Endodermal cell (in vitro differentiated cells): ENCODE data around the gene UBE2D2. TPM values are rescaled to one million over a fixed set of nuclear protein-coding genes. Genes with fewer than 3 reads are reported as not detected.

Experiments
- DNase-seq: peaks from one replicate; pipeline ENCODE4 v3.0.0-alpha.2; 2017
- H3K27ac ChIP-seq: 2 replicates; pipeline ENCODE4 v1.5.1; 2013; ENCODE audit warnings: mild to moderate bottlenecking, low read depth, low read length, moderate library complexity
- H3K27me3 ChIP-seq: 2 replicates; pipeline ENCODE4 v1.6.1; 2013; ENCODE audit warnings: mild to moderate bottlenecking, low read length, moderate library complexity; ENCODE audit not compliant: insufficient read depth, control insufficient read depth, poor library complexity, severe bottlenecking
- H3K36me3 ChIP-seq: 2 replicates; pipeline ENCODE4 v1.7.0; 2013; ENCODE audit warnings: mild to moderate bottlenecking, low read length, moderate library complexity; ENCODE audit not compliant: control insufficient read depth, insufficient read depth
- H3K4me1 ChIP-seq: one replicate; pipeline ENCODE4 v1.7.0; 2013; ENCODE audit warnings: low read length; ENCODE audit not compliant: control insufficient read depth, insufficient read depth
- H3K4me3 ChIP-seq: 2 replicates; pipeline ENCODE4 v1.5.1; 2013; ENCODE audit warnings: mild to moderate bottlenecking, low read length, moderate library complexity
- H3K9ac ChIP-seq: 2 replicates; pipeline ENCODE4 v1.6.1; 2013; ENCODE audit warnings: mild to moderate bottlenecking, low read length, moderate library complexity; ENCODE audit not compliant: poor library complexity, severe bottlenecking; ENCODE audit errors: extremely low read depth
- H3K9me3 ChIP-seq: 2 replicates; pipeline ENCODE4 v1.6.1; 2013; ENCODE audit warnings: mild to moderate bottlenecking, low read length, moderate library complexity; ENCODE audit not compliant: control insufficient read depth
- H3K27ac Mint-ChIP-seq: 2 replicates; pipeline ENCODE4 v1.8.0; 2020; ENCODE audit warnings: mixed read lengths
- H3K27me3 Mint-ChIP-seq: 2 replicates; pipeline ENCODE4 v1.8.0; 2021; ENCODE audit warnings: mild to moderate bottlenecking, mixed read lengths; ENCODE audit not compliant: insufficient read depth
- H3K36me3 Mint-ChIP-seq: 2 replicates; pipeline ENCODE4 v1.8.0; 2020; ENCODE audit warnings: low read depth, mixed read lengths
- H3K4me1 Mint-ChIP-seq: 2 replicates; pipeline ENCODE4 v1.8.0; 2020; ENCODE audit warnings: mixed read lengths
- H3K4me3 Mint-ChIP-seq: 2 replicates; pipeline ENCODE4 v1.8.0; 2020; ENCODE audit warnings: mild to moderate bottlenecking, moderate library complexity, mixed read lengths
- H3K9me3 Mint-ChIP-seq: 2 replicates; pipeline ENCODE4 v1.8.0; 2020; ENCODE audit warnings: mild to moderate bottlenecking, mixed read lengths
- WGBS, 2 experiments: methylation state at CpG; one replicate each; pipeline versions ENCODE4 v1.1.5 to v1.1.7; 2013; ENCODE audit warnings: missing lambda C conversion rate in 2 of 2, mixed read lengths in 1 of 2; ENCODE audit not compliant: insufficient coverage in 1 of 2, insufficient read length in 1 of 2; 5-methylcytosine and 5-hydroxymethylcytosine counted together
- total RNA-seq, 2 donors: library from RNA; stranded (reverse); fragmentation: NEBNext Ultra II Directional in 1 of 2; extraction: Animal tissue kit (Norgen Biotek cat#: 25700) in 1 of 2; gene quantifications; 2 replicates in 1 of 2; 3 replicates in 1 of 2; pipeline ENCODE4 v1.2.1, GENCODE V29; 2021
- TF ChIP-seq, protein P1 (sequence below): fragments of 200-600 bp; sonication (generic); conservative IDR thresholded peaks from 2 replicates; pipeline ENCODE4 v1.5.0; 2021; ENCODE audit warnings: antibody characterized with exemption, mild to moderate bottlenecking

The UBE2D2 gene
- total RNA-seq, 2 donors from 2014 or later, result 172 to 202 TPM

DNA sequence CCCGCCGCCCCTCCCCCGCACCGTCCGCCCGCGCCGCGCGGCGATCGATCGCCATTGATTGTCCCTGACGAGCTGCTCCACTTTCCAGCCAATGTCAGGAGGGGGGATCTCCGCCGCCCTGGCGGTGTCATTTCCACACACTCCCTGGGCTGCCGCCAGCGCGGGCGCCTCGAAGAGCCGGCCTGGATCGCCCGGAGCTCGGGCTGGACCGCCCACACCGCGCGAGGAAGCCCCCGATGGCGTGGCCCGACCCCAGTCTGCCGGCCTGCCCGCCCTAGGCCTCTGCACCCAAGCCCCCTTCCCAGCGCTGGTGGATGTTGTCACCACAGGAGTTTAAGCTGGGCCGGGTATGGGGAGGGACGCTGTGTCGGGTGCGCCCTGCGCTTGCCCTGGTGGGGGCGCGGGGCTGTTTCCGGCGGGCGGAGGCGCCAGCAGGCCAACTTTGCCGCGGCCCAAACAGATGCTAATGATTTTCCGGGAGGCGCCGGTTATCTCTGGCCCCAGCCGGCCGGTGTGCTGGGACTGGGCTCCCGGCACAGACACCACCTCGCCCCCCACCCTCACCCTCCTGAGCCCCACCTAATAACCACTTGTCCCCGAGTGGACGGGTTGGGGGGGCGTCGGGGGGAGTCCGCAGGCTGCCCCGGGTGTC is 76.4 kb downstream of the UBE2D2 start:
- no peaks in the 10 kb centered on the region for H3K36me3 ChIP-seq
- TF ChIP-seq, protein P1, sequence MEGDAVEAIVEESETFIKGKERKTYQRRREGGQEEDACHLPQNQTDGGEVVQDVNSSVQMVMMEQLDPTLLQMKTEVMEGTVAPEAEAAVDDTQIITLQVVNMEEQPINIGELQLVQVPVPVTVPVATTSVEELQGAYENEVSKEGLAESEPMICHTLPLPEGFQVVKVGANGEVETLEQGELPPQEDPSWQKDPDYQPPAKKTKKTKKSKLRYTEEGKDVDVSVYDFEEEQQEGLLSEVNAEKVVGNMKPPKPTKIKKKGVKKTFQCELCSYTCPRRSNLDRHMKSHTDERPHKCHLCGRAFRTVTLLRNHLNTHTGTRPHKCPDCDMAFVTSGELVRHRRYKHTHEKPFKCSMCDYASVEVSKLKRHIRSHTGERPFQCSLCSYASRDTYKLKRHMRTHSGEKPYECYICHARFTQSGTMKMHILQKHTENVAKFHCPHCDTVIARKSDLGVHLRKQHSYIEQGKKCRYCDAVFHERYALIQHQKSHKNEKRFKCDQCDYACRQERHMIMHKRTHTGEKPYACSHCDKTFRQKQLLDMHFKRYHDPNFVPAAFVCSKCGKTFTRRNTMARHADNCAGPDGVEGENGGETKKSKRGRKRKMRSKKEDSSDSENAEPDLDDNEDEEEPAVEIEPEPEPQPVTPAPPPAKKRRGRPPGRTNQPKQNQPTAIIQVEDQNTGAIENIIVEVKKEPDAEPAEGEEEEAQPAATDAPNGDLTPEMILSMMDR, result no peak
- H3K4me3 ChIP-seq, result no peak overlapping the region
- H3K4me1 Mint-ChIP-seq, result peaks cover 48% of the 10 kb centered on the region
- peaks cover 4% of the 10 kb centered on the region for H3K36me3 Mint-ChIP-seq
- WGBS, 2 experiments, result 8 to 13% methylated on average over 27 to 62 of the region's 62 CpGs
- peak overlapping the region; percentile 68 for H3K27ac Mint-ChIP-seq
- peak; percentile 93 for DNase-seq
- no peaks in the 10 kb centered on the region for H3K27me3 ChIP-seq
- H3K27me3 Mint-ChIP-seq, result no peaks in the 10 kb centered on the region
- H3K4me1 ChIP-seq, result peaks cover 21% of the 10 kb centered on the region
- H3K9me3 Mint-ChIP-seq, result no peaks in the 10 kb centered on the region
- no peaks in the 10 kb centered on the region for H3K9me3 ChIP-seq
- no peak overlapping the region for H3K9ac ChIP-seq
- peak overlapping the region; percentile 92 for H3K27ac ChIP-seq
- peak overlapping the region; percentile 48 for H3K4me3 Mint-ChIP-seq

DNA sequence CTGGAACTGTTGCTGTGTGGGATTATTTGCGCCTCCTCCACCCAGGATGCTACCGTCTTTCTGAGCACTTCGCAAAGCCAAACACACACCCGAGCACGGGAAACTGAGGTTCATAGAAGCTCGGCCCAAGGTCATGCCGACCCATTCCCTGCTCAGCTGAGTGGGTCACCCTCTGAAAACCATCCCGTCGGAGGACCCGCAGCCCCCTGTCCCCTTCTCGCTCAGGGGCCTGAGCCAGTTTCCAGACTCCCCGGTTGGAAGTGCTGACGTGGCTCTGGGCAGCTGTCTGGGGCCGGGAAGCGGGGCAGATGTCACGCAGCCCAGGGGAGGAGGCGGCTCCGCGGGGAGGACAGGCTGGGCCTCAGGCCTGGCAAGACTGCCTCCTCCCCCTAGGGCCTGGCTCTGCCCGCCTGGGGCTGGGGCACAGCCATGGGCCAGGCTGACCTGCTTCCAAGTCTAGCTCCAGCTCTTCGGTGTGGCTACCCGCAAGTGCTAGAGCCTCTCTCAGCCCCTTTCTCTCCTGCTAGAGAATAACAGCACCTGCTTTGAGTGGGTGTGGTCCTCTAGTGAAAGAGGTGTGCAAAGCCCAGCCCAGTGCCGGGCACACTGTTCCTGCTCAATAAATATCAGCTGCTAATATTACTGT is 77.1 kb downstream of the UBE2D2 start:
- H3K4me3 ChIP-seq, result no peak overlapping the region
- H3K4me1 ChIP-seq, result peaks cover 21% of the 10 kb centered on the region
- H3K4me1 Mint-ChIP-seq, result peaks cover 53% of the 10 kb centered on the region
- TF ChIP-seq, protein P1, result no peak
- H3K36me3 Mint-ChIP-seq, result peaks cover 2% of the 10 kb centered on the region
- peak overlapping the region; percentile 92 for H3K27ac ChIP-seq
- 60 to 62% methylated on average over 7 to 23 of the region's 23 CpGs for WGBS, 2 experiments
- no peaks in the 10 kb centered on the region for H3K9me3 Mint-ChIP-seq
- peak; percentile 78 for DNase-seq
- H3K27me3 Mint-ChIP-seq, result no peaks in the 10 kb centered on the region
- H3K9ac ChIP-seq, result no peak overlapping the region
- peak overlapping the region; percentile 48 for H3K4me3 Mint-ChIP-seq
- H3K36me3 ChIP-seq, result no peaks in the 10 kb centered on the region
- no peaks in the 10 kb centered on the region for H3K27me3 ChIP-seq
- peak overlapping the region; percentile 68 for H3K27ac Mint-ChIP-seq
- H3K9me3 ChIP-seq, result no peaks in the 10 kb centered on the region

DNA sequence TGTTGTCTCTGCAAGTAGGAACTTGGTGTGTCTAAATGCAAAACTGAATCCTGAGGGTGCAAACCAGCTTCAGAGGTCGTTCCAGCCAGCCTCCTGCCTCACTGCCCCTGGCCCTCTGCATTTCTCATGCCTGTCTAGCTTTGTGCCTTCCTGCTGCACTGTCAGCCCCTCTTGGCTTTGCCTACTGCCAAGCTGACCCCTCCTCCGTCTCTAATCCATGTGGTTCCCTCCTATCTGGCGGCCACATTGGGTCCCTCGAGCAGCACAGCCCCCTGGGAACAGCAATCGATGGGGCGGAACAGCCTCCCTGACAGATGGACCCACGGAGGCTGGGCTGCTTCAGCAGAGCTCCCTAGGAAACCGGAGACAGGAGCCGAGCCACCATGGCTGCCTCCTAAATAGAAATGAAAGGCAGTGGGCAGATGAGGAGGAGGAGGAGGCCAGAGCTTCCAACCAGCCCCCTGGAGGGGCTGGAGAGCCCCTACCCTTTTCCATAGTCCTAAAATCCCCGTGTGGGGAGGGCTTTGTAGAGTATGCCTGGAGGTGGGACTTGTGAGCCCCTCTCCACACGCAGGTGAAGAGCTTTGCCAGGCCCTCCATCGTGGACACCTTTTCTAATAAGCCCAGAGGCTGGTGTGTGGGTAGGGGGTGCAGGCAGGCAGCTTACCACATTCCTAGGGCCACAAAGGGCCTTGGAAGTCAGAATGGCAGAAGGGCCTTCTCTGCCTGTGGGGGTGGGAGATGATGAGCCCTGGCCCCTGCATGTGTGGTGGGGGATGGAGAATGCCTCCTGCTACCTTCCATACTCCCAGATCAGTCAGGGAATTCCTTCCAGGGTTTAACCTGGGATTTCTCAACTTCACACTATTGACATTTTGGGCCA is 77.8 kb downstream of the UBE2D2 start:
- Mint-ChIP-seq H3K36me3 (no peaks in the 10 kb centered on the region), H3K27ac (no peak overlapping the region), H3K9me3 (no peaks in the 10 kb centered on the region), H3K4me3 (no peak overlapping the region), H3K4me1 (peaks cover 56% of the 10 kb centered on the region), H3K27me3 (no peaks in the 10 kb centered on the region)
- 55 to 69% methylated on average over 6 to 12 of the region's 12 CpGs for WGBS, 2 experiments
- Histone ChIP-seq H3K9ac (no peak overlapping the region), H3K4me1 (peaks cover 21% of the 10 kb centered on the region), H3K9me3 (no peaks in the 10 kb centered on the region), H3K27me3 (no peaks in the 10 kb centered on the region), H3K36me3 (no peaks in the 10 kb centered on the region), H3K4me3 (no peak overlapping the region), H3K27ac (peak overlapping the region; percentile 92)
- TF ChIP-seq, protein P1, result no peak
- DNase-seq, result peak; percentile 53
